RWPE2 (cell line): ENCODE measurements around the gene MICALL2.

Experiments
- ATAC-seq: fragments of 200-7000 bp; cut with Tn5 transposase; 3 replicates; pipeline ENCODE4 v1.9.1; 2021; ENCODE audit warnings: low read depth
- DNase-seq: peaks from one replicate; pipeline ENCODE4 v3.0.0-alpha.2; 2020; ENCODE audit warnings: low spot score
- H3K27ac ChIP-seq: fragments of 450-650 bp; 2 replicates; pipeline ENCODE4 v1.5.1; 2017; ENCODE audit warnings: mild to moderate bottlenecking; ENCODE audit not compliant: poor library complexity, severe bottlenecking
- H3K27me3 ChIP-seq: fragments of 250-450 bp; sonication (Bioruptor Pico); 2 replicates; pipeline ENCODE4 v1.5.1; 2021; ENCODE audit warnings: mild to moderate bottlenecking, moderate library complexity; ENCODE audit not compliant: insufficient read depth, poor library complexity, severe bottlenecking
- H3K36me3 ChIP-seq: fragments of 250-450 bp; sonication (Bioruptor Pico); 2 replicates; pipeline ENCODE4 v1.5.1; 2020; ENCODE audit warnings: low read depth, mild to moderate bottlenecking, moderate library complexity
- H3K4me1 ChIP-seq: fragments of 250-450 bp; sonication (Bioruptor Pico); 2 replicates; pipeline ENCODE4 v1.5.1; 2021; ENCODE audit warnings: mild to moderate bottlenecking, moderate library complexity; ENCODE audit not compliant: insufficient read depth, poor library complexity, severe bottlenecking
- H3K4me3 ChIP-seq: fragments of 250-450 bp; sonication (Bioruptor Pico); 2 replicates; pipeline ENCODE4 v1.5.1; 2021; ENCODE audit warnings: mild to moderate bottlenecking, moderate library complexity; ENCODE audit not compliant: severe bottlenecking
- H3K9me3 ChIP-seq: fragments of 250-450 bp; sonication (Bioruptor Pico); 2 replicates; pipeline ENCODE4 v1.5.1; 2021; ENCODE audit warnings: mild to moderate bottlenecking, moderate library complexity; ENCODE audit not compliant: severe bottlenecking
- CTCF ChIP-seq: fragments of 450-650 bp; IDR thresholded peaks from one replicate; pipeline ENCODE4 v1.5.1; 2017; ENCODE audit warnings: mild to moderate bottlenecking, moderate library complexity; ENCODE audit not compliant: poor library complexity, severe bottlenecking

Gene MICALL2

GRCh38 chr7:1483079-1483478 is 23.8 kb upstream of the MICALL2 start:
- Histone ChIP-seq H3K27me3 (no peaks in the 10 kb centered on the region), H3K4me1 (no peaks in the 10 kb centered on the region), H3K4me3 (no peak overlapping the region), H3K36me3 (peaks cover 38% of the 10 kb centered on the region), H3K9me3 (no peaks in the 10 kb centered on the region), H3K27ac (no peak overlapping the region)
- no peak for TF ChIP-seq CTCF
- DNase-seq, result no peak
- no peak for ATAC-seq

- no peak for DNase-seq
- no peaks in the 10 kb centered on the region for H3K9me3 ChIP-seq
- no peak for TF ChIP-seq CTCF
- no peak overlapping the region for H3K27ac ChIP-seq
- no peaks in the 10 kb centered on the region for H3K4me1 ChIP-seq
- no peak for ATAC-seq
- no peaks in the 10 kb centered on the region for H3K27me3 ChIP-seq
- no peak overlapping the region for H3K4me3 ChIP-seq
- peaks cover 32% of the 10 kb centered on the region for H3K36me3 ChIP-seq
Observed at GRCh38 chr7:1481300-1481699, 22.0 kb upstream of the MICALL2 start.

GRCh38 chr7:1480670-1481069 is 21.4 kb upstream of the MICALL2 start:
- Histone ChIP-seq H3K4me3 (no peak overlapping the region), H3K27me3 (no peaks in the 10 kb centered on the region), H3K27ac (no peak overlapping the region), H3K9me3 (no peaks in the 10 kb centered on the region), H3K4me1 (no peaks in the 10 kb centered on the region), H3K36me3 (peaks cover 26% of the 10 kb centered on the region; the same call in 1 of the 2 replicates)
- TF ChIP-seq CTCF, result no peak
- ATAC-seq, result no peak
- no peak for DNase-seq

- Histone ChIP-seq H3K27me3 (no peaks in the 10 kb centered on the region), H3K4me3 (no peak overlapping the region), H3K4me1 (no peaks in the 10 kb centered on the region), H3K9me3 (no peaks in the 10 kb centered on the region), H3K36me3 (peaks cover 29% of the 10 kb centered on the region), H3K27ac (no peak overlapping the region)
- TF ChIP-seq CTCF, result no peak
- no peak for ATAC-seq
- DNase-seq, result no peak
Observed at GRCh38 chr7:1479287-1479686, 20.0 kb upstream of the MICALL2 start.

GRCh38 chr7:1478480-1478879 is 19.2 kb upstream of the MICALL2 start:
- no peak overlapping the region for H3K4me3 ChIP-seq
- DNase-seq (no peak), ATAC-seq (no peak)

More at GRCh38 chr7:1478480-1478879, 19.2 kb upstream of the MICALL2 start:
- H3K27ac ChIP-seq, result no peak overlapping the region
- peaks cover 34% of the 10 kb centered on the region for H3K36me3 ChIP-seq
- H3K9me3 ChIP-seq, result no peaks in the 10 kb centered on the region
- no peaks in the 10 kb centered on the region for H3K4me1 ChIP-seq
- no peak for TF ChIP-seq CTCF
- H3K27me3 ChIP-seq, result no peaks in the 10 kb centered on the region
